Testis (tissue), 2 donors: Measurements from ENCODE around the gene RUVBL2.

Experiments
- CTCF ChIP-seq, 3 experiments: fragments of 450-650 bp in 2 of 3; fragments of 200-600 bp in 1 of 3; sonication (generic) in 1 of 3; IDR thresholded peaks; one replicate each; pipeline ENCODE4 v1.5.1; 2016 to 2019; ENCODE audit warnings: antibody characterized with exemption in 3 of 3, mild to moderate bottlenecking in 2 of 3, moderate library complexity in 1 of 3
- POLR2A ChIP-seq: fragments of 450-650 bp; IDR thresholded peaks from one replicate; pipeline ENCODE4 v1.6.1; 2017; ENCODE audit warnings: antibody characterized with exemption, mild to moderate bottlenecking, moderate library complexity

GRCh38 chr19:48953141-48953540 lies 40.5 kb upstream of the RUVBL2 start:
- TF ChIP-seq CTCF (IDR thresholded peaks at IDR 0.05) (no peak), POLR2A (no peak)
